Measurements from ENCODE around the gene HIVEP1. TPM values are rescaled to one million over a fixed set of nuclear protein-coding genes. Genes with fewer than 3 reads are reported as not detected.

HIVEP1 gene
- total RNA-seq, 1 donor from 2014 or later: 22.8 TPM

DNA sequence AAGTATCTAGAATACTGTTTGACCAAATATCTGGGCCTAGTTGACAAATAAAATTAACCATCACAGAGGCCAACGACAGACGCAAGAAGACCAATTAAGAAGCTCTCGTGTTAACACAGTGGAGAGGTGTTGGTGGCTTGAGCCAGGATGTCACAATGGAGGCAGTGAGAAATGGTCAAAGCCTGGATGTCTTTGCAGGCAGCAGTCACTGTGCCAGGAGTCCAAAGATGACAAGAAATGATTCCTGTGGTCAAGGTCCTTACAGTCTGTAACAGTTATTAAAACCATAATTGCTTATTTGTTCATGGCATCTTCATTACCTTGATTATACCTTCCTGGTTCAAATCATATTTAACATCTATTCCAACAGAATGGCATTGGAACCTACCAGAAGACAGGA, 186.7 kb downstream of the HIVEP1 start:
- intact Hi-C loops (cut with DNase I): no loop called here
- DNase-seq: no peak
- Histone ChIP-seq H3K36me3 (no peaks in the 10 kb centered on the region), H3K4me3 (no peak overlapping the region), H3K27ac (no peak overlapping the region), H3K9me3 (no peaks in the 10 kb centered on the region), H3K27me3 (ENCODE audit: low read depth) (no peaks in the 10 kb centered on the region), H3K4me1 (no peaks in the 10 kb centered on the region)
- no peak for ATAC-seq
- TF ChIP-seq CTCF (IDR thresholded peaks at IDR 0.05): no peak

DNA sequence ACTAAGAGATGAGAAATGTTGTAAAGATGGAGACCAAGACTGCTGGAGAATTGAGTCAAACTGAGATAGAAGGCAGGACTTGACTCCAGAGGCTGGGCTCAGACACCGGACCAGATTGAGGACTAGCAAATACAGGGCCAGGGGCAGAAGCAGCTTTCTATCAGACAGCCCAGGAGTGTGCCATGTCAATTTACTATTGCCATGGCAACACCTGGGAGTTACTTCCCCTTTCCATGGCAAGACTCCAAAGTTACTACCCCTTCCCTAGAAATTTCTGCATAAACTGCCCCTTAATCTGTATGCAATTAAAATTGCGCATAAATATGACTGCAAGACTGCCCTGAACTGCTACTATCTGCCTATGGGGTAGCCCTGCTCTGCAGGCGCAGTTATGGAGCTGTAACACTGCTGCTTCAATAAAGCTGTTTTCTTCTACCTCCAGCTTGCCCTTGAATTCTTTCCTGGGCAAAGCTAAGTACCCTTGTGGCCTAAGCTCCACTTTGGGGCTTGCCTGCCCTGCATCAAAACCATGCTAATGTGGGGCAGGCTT, 188.0 kb downstream of the HIVEP1 start:
- TF ChIP-seq CTCF (IDR thresholded peaks at IDR 0.05): no peak
- Histone ChIP-seq H3K9me3 (no peaks in the 10 kb centered on the region), H3K4me3 (no peak overlapping the region)

GRCh38 chr6:12200761-12201160, 188.6 kb downstream of the HIVEP1 start:
- H3K27ac ChIP-seq: no peak overlapping the region
- no peak for TF ChIP-seq CTCF (IDR thresholded peaks at IDR 0.05)
- H3K27me3 ChIP-seq (ENCODE audit: low read depth): no peaks in the 10 kb centered on the region
- H3K9me3 ChIP-seq: no peaks in the 10 kb centered on the region
- no peaks in the 10 kb centered on the region for H3K36me3 ChIP-seq
- H3K4me3 ChIP-seq: no peak overlapping the region
- ATAC-seq: no peak
- H3K4me1 ChIP-seq: no peaks in the 10 kb centered on the region
- intact Hi-C loops (cut with DNase I): no loop called here
- DNase-seq: no peak

More for the DNA sequence above, 188.0 kb downstream of the HIVEP1 start:
- Histone ChIP-seq H3K36me3 (no peaks in the 10 kb centered on the region), H3K27me3 (ENCODE audit: low read depth) (no peaks in the 10 kb centered on the region), H3K4me1 (no peaks in the 10 kb centered on the region), H3K27ac (no peak overlapping the region)
- DNase-seq (no peak), ATAC-seq (no peak)
- intact Hi-C loops (cut with DNase I): no loop called here

DNA sequence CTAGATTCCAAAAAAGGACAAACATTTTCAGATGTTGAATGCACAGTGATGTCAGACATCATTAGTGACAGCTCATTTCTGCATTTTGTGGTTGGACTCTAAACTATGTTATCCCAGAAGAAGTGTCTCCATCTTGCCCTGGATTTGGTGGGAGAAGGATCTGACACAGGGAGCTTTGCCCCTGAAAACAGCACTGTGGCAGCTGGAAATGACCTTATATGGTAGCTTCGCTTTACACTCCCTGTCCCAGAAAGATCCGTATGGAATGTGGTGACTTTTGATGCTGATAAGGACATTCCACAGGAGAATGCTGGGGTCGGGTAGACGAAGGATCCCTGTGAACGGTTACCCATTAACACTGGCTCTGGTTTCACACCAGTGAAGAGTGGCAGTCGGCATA, 190.9 kb downstream of the HIVEP1 start:
- DNase-seq (no peak), ATAC-seq (no peak)
- intact Hi-C loops (cut with DNase I): no loop called here
- Histone ChIP-seq H3K4me3 (no peak overlapping the region), H3K4me1 (no peaks in the 10 kb centered on the region), H3K36me3 (no peaks in the 10 kb centered on the region), H3K27ac (no peak overlapping the region), H3K9me3 (no peaks in the 10 kb centered on the region), H3K27me3 (ENCODE audit: low read depth) (no peaks in the 10 kb centered on the region)
- TF ChIP-seq CTCF (IDR thresholded peaks at IDR 0.05): no peak

DNA sequence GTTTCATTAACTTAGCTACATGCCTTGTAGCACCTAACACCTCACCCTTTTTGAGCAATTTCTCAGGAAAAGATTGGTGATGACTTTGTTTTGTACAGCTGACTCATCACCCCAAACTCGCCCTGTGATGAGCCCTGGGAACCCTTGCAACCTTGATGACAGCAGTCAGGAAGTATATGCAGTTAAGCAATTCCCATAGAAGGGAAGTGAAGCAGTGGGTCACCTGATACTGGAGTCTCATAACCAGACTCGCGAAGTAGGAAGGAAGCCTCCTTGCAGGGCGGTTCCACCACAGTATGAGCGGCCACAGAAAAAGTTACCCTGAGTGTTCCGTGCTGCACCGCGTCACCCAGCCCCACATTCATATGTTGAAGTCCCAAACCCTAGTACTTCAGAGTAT, 196.1 kb downstream of the HIVEP1 start:
- ATAC-seq (peak; percentile 83 to 94), DNase-seq (peak; percentile 75)
- Histone ChIP-seq H3K27ac (no peak overlapping the region), H3K9me3 (no peaks in the 10 kb centered on the region), H3K36me3 (no peaks in the 10 kb centered on the region), H3K4me1 (no peaks in the 10 kb centered on the region), H3K4me3 (no peak overlapping the region), H3K27me3 (ENCODE audit: low read depth) (no peaks in the 10 kb centered on the region)
- intact Hi-C loops (cut with DNase I): no loop called here
- no peak for TF ChIP-seq CTCF (IDR thresholded peaks at IDR 0.05)

- no peak for TF ChIP-seq CTCF (IDR thresholded peaks at IDR 0.05)
- H3K27ac ChIP-seq: no peak overlapping the region
- no peaks in the 10 kb centered on the region for H3K36me3 ChIP-seq
- no peaks in the 10 kb centered on the region for H3K9me3 ChIP-seq
- ATAC-seq (no peak), DNase-seq (no peak)
- intact Hi-C loops (cut with DNase I): no loop called here
- H3K27me3 ChIP-seq (ENCODE audit: low read depth): no peaks in the 10 kb centered on the region
- H3K4me3 ChIP-seq: no peak overlapping the region
- no peaks in the 10 kb centered on the region for H3K4me1 ChIP-seq
These were observed 196.6 kb downstream of the HIVEP1 start for GRCh38 chr6:12208673-12209072.

All from lower lobe of right lung (tissue), 2 donors.